NCI-H1048 (cell line): Measurements from ENCODE around the gene CHRNA7.

Experiments used
- DNase-seq: peaks from one replicate; lab custom pipeline; 2025; lab: John Stamatoyannopoulos, UW

Gene CHRNA7

GRCh38 chr15:32029862-32030781, at the start of gene CHRNA7:
Gene CHRNA7, plus strand, starts transcription at chr15:32030515. Its CDS starts 80 bp downstream, at chr15:32030595.
- peak; percentile 41 for DNase-seq

- DNase-seq = no peak
These were observed 44.7 kb upstream of the CHRNA7 start for GRCh38 chr15:31985607-31986006.

- no peak for DNase-seq
These were observed 37.3 kb upstream of the CHRNA7 start for GRCh38 chr15:31993062-31993461.

- no peak for DNase-seq
These were observed 32.6 kb upstream of the CHRNA7 start for GRCh38 chr15:31997711-31998110.

- DNase-seq = no peak
These were observed 26.8 kb upstream of the CHRNA7 start for GRCh38 chr15:32003558-32003957.

GRCh38 chr15:32004249-32004648, 26.1 kb upstream of the CHRNA7 start:
- no peak for DNase-seq

- no peak for DNase-seq
These were observed 22.9 kb upstream of the CHRNA7 start for GRCh38 chr15:32007355-32007960.

- DNase-seq = no peak
These were observed 15.4 kb upstream of the CHRNA7 start for GRCh38 chr15:32014953-32015352.

GRCh38 chr15:32020156-32020555, 10.2 kb upstream of the CHRNA7 start:
- no peak for DNase-seq

- no peak for DNase-seq
These were observed 1.4 kb upstream of the CHRNA7 start for GRCh38 chr15:32028921-32029320.

- peak; percentile 70 for DNase-seq
These were observed 880 bp upstream of the CHRNA7 start for GRCh38 chr15:32029409-32029861.

GRCh38 chr15:32030795-32031194, 480 bp downstream of the CHRNA7 start:
- no peak for DNase-seq

- no peak for DNase-seq
These were observed 3.0 kb downstream of the CHRNA7 start for GRCh38 chr15:32033186-32033890.

- no peak for DNase-seq
These were observed 3.8 kb downstream of the CHRNA7 start for GRCh38 chr15:32034106-32034505.

GRCh38 chr15:32035285-32035684, 5.0 kb downstream of the CHRNA7 start:
- no peak for DNase-seq

GRCh38 chr15:32036971-32037370, 6.7 kb downstream of the CHRNA7 start:
- no peak for DNase-seq

GRCh38 chr15:32041294-32041693, 11.0 kb downstream of the CHRNA7 start:
- no peak for DNase-seq

GRCh38 chr15:32042269-32042972, 12.1 kb downstream of the CHRNA7 start:
- DNase-seq = peak; percentile 37

GRCh38 chr15:32053719-32054118, 23.4 kb downstream of the CHRNA7 start:
- DNase-seq = no peak

GRCh38 chr15:32057876-32058425, 27.6 kb downstream of the CHRNA7 start:
- no peak for DNase-seq

GRCh38 chr15:32060706-32061105, 30.4 kb downstream of the CHRNA7 start:
- DNase-seq = no peak

- no peak for DNase-seq
These were observed 36.8 kb downstream of the CHRNA7 start for GRCh38 chr15:32067115-32067514.
